ENCODE results near the gene PIERCE2.
A peak's percentile ranks its signal among the peaks of the same experiment; 100 is the strongest.
"Not testable (repeated sequence)": the region's sequence is repeated elsewhere in the genome, so short reads cannot be mapped to it uniquely, and the experiment has no call there.

PIERCE2 gene

DNA sequence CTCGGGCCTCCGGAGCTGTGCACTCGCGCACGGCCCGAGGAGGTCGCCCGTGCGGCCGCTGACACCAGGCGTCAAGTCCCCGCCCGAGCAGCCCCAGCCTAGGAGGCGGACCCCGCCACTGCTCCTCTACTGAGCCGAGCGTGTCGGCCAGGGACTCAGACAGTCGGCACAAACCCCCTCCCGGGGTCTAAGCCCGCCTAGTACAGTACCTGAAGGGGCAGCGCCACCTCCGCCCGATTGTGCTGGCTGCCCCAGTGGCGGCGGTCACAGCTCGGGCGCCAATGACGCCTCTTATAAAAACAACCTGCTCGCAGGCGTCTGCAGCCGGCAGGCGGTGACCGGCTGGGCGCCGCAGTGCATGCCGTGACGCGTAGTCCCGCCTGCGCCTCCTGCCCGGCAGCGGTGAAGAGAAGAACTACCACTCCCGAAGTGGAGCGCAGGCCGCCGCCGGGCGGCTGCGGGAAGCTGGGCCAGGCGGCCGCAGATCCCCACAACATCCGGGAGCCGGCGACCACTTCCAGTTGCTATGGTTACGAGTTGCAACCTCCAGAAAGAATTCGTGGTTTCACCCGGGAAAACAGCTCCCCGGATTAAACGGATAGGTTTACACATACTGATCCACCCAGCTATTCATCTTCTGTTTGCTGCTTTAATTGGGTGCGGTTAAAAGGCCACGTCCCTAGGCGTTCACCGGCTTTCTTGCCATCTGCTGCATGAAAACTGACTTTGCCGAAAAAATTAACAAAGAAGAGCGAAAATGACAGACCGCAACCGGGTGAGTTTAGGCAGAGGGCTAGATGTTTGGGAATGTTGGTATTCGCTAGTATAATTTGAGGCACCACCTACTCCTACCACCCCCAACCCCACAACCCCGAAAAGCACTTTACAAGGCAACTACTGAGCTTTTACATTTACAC lies at the start of gene PIERCE2, which contains the start of gene CCPG1:
Gene PIERCE2 (plus strand): TSS at position 484 of the 917 bp plus-strand sequence. CDS start 274 bp downstream, at position 758.
Gene CCPG1 (minus strand): TSS at position 348 of the 917 bp plus-strand sequence. CDS start 18,935 bp downstream, outside the sequence.
- peak; percentile 61 to 65 for DNase-seq (ENCODE audit: low read depth in 2 of 2)

- DNase-seq (ENCODE audit: low read depth in 2 of 2): no peak
Measured at GRCh38 chr15:55360256-55360655, 48.0 kb upstream of the PIERCE2 start.

GRCh38 chr15:55361048-55361447 lies 47.2 kb upstream of the PIERCE2 start:
- no peak for DNase-seq (ENCODE audit: low read depth in 2 of 2)

DNA sequence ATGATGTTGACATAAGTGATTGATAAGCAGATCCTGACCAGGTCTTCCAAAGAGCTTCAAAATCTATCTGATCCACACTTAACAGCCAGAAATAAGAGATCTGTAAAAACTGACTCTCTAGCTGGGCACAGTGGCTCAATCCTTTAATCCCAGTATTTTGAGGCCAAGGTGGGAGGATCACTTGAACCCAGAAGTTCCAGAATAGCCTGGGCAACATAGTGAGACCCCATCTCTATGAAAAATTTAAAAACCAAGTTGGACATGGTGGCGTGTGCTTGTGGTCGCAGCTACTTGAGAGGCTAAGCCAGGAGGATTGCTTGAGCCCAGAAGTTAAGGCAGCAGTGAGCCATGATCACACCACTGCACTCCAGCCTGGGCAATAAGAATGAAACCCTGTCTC lies 45.7 kb upstream of the PIERCE2 start:
- DNase-seq (ENCODE audit: low read depth in 2 of 2): no peak

GRCh38 chr15:55366981-55367380 lies 41.3 kb upstream of the PIERCE2 start:
- no peak for DNase-seq (ENCODE audit: low read depth in 2 of 2)

DNA sequence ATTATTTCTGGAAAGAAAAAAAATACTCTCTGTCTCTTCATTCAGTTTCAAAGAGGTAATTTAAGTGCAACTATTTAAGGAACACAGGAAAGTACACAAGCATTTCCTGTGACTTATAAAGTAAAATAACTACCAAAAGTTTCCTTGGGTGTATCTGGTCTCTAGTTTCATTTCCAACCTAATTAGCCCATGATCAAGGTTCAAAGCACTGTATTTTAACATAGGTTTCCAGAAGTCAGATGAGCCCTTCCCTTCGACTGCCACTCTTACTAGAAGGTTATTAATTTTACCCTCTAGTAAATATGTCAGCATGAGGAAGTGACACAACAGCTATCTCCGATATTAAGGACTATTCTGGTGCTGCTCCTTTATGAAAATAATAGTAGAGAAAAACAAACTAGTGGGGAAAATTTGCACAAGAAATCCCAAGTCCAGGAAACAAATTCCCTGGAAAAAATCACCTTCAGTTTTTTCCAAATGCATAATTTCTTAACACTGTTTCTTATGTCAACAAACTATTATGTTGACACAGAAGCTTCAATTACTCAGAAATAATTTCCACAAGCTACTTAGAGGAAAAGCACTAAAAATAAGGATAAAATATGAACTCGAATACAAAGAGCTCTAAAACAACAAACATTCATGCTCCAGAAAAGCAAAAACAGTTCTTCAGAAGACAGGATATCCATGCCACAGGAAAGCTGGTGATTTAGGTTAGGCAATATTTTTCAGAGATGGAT lies 35.4 kb upstream of the PIERCE2 start:
- DNase-seq (ENCODE audit: low read depth in 2 of 2): no peak

DNA sequence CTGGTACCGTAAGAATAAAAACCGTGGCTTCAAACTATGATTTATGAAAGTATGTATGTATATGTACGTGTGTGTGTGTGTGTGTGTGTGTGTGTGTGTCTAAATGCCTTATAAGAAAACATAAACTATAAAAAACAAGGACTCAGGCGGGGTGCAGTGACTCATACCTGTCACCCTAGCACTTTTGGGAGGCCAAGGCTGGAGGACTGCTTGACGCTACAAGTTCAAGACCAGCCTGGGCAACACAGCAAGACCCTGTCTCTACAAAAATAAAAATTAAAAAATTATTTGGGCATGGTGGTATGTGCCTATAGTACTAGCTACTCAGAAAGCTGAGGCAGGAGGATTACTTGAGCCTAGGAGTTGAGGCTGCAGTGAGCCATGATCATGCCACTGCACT lies 29.2 kb upstream of the PIERCE2 start:
- DNase-seq (ENCODE audit: low read depth in 2 of 2): no peak

- no peak for DNase-seq (ENCODE audit: low read depth in 2 of 2)
Measured at GRCh38 chr15:55381595-55381994, 26.7 kb upstream of the PIERCE2 start.

GRCh38 chr15:55383687-55384086 lies 24.6 kb upstream of the PIERCE2 start:
- no peak for DNase-seq (ENCODE audit: low read depth in 2 of 2)

DNA sequence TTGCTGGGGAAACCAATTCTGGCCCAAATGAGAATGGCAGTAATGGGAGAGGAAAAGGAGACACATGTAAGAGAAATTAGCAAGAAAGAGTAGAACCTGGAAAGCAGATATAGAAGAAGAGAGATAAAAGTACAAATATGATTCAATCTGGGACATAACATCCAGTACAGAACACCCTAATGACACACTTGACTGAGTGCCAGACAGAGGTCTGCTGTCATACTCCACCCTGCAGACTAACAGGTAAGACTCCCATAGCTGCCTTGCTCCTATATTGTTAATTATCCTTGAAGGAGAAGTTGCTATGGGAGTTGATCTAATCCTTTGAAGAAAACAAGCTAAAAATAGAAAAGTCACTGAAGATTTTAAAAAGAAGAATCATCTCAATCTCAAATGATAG lies 21.3 kb upstream of the PIERCE2 start:
- DNase-seq (ENCODE audit: low read depth in 2 of 2): no peak

DNA sequence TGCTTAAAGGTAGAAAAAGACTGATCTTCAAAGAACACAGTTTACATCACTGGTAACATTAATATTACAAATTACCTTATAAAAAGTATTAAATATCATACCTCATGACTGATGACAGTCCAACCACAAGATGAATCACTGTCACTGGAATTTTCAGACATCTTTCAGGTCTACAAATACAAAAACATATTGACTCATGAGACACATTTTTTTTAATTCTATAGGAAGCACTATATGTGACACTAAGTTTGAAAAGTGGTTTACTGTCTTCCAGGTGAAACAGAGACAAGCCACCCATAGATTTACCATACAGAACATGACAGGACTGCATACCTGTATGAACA lies 19.1 kb upstream of the PIERCE2 start:
- DNase-seq (ENCODE audit: low read depth in 2 of 2): no peak

DNA sequence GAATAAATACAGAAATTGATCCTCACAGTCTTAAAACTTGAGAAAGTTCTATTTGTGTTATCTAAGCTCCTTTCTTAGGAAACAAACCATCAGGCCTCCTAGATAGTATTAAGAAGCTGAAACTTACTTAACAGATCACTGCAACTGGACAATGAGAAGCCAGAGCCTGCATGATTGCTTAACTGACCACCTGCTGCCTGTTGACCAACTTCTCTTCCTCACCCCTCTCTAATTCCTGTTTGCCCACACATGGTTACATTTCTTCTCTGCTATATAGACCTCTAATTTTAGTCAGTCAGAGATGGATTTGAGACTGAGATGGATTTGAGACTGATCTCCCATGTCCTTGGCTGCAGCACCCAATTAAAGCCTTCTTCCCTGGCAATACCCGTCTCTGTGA lies 13.6 kb upstream of the PIERCE2 start:
- DNase-seq (ENCODE audit: low read depth in 2 of 2): no peak

DNA sequence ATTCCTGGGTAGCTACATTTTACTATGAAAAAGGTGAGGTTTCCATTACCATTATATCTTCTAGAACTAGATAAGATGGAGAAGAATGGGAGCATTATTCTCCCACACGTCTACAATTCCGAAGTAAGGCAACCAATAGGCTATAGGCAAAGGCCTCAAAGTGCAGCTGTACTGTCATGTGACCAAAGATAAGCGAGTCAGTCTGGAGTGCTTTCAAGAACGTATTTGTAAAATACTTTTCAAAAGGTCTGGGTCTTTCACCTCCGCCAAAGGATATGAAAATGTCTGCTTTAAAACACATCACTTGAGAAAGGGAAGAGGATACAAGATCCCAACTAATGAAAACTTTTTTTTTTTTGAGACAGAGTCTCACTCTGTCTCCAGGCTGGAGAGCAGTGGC lies 10.1 kb upstream of the PIERCE2 start:
- no peak for DNase-seq (ENCODE audit: low read depth in 2 of 2)

DNA sequence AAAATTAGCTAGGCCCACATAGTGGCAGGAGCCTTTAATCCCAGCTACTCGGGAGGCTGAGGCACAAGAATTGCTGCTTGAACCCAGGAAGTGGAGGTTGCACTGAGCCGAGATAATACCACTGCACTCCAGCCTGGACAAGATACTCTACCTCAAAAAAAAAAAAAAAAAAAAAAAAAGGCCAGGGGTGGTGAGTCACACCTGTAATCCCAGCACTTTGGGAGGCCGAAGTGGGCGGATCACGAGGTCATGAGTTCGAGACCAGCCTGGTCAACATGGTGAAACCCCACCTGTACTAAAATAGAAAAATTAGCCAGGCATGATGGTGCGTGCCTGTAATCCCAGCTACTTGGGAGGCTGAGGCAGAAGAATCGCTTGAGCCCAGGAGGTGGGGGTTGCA lies 8.2 kb upstream of the PIERCE2 start:
- not testable (repeated sequence) for DNase-seq (ENCODE audit: low read depth in 2 of 2)

- DNase-seq (ENCODE audit: low read depth in 2 of 2): no peak
Measured at GRCh38 chr15:55401786-55402246, 6.5 kb upstream of the PIERCE2 start.

DNA sequence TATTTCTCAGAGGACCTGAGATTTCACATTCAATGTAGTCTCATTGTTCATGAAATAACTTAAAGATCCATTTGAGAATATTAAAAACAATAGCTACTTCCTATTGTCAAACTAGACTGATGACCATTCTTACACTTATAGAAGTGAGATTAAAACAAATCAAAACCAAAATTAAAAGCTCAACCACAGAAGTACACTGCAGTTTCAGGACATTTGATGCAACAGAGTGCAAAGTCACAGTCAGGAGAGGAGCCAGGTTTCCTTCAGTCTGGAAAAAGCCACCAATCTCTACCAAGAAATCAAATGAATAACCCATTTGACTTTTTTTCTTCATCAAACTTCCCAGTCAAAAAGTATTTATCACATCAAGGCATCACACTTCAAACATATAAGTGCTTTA lies 5.6 kb upstream of the PIERCE2 start:
- DNase-seq (ENCODE audit: low read depth in 2 of 2): no peak

GRCh38 chr15:55403531-55403930 lies 4.8 kb upstream of the PIERCE2 start:
- no peak for DNase-seq (ENCODE audit: low read depth in 2 of 2)

- DNase-seq (ENCODE audit: low read depth in 2 of 2): no peak
Measured at GRCh38 chr15:55407498-55408011, 740 bp upstream of the PIERCE2 start.

GRCh38 chr15:55408976-55409375 lies 681 bp downstream of the PIERCE2 start:
- not testable (repeated sequence) for DNase-seq (ENCODE audit: low read depth in 2 of 2)

DNA sequence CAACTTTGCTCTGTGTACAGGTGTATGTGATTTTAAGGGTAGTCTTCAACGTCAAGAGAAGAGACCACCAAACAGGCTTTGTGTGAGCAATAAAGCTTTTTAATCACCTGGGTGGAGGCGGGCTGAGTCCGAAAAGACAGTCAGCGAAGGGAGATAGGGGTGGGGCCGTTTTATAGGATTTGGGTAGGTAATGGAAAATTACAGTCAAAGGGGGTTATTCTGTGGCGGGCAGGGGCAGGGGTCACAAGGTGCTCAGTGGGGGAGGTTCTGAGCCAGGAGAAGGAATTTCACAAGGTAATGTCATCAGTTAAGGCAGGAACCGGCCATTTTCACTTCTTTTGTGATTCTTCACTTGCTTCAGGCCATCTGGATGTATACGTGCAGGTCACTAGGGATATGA lies 9.4 kb downstream of the PIERCE2 start:
- not testable (repeated sequence) for DNase-seq (ENCODE audit: low read depth in 2 of 2)

DNA sequence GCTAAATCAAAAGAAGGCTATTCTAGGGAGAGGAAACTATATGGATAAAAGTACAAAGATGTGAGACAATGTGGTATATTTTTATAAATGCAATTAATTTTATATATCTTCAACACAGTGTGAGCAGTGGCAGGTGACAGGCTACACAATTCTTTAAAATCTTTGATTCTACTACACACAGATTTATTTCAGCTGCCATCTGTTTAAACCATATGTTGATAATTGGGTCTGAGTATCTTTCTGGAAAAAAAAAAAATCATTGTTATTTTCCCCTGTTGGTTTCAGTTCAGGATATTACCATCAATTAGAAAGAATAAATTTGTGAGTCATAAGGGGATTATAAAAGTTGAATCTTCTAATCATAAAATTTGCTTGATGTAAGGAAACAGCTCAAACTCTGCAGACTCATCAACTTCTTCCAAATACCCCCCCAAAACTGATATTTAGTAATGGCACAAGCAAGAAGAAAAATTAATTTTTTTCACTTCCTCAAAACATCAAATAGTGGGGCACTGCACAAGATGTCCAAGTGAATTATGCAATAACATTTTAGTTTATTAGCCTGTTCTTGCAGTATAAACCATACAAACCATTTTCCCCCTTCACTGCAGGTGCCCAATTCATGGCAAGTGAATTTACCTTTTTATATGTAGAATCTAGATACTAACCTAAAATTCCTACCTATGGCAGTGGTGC lies 12.0 kb downstream of the PIERCE2 start:
- DNase-seq (ENCODE audit: low read depth in 2 of 2): no peak

DNA sequence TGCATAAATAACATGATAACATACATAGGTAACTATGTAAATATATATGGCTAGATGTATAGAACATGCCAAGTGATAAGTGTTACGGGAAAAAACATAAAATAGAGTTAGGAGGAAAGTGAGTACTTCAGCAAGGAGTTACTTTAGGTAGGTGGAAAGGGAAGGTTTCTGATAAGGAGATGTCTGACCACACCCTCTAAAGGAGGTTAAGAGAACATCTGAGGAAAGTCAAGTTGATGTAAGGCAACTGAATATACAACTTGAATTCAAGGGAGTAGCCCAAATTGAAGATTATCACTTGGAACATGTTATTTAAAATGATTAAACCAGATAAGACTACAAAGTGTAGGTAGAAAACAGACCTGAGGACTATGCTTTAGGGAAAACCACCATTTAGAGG lies 13.8 kb downstream of the PIERCE2 start:
- DNase-seq (ENCODE audit: low read depth in 2 of 2): no peak

Measured in stimulated activated CD4-positive, alpha-beta T cell treated with anti-CD3 and anti-CD28 coated beads, Interleukin-1b, Interleukin-23, amount 100 ng/mL, for 1 hour (primary cell).